Cardiac atrium fibroblast (primary cell): ENCODE results near the gene SIAH1. TPM values are rescaled to one million over a fixed set of nuclear protein-coding genes. Genes with fewer than 3 reads are reported as not detected.

Experiments
- total RNA-seq: library from RNA; depleted of rRNA; stranded (reverse); fragments of >200 nt; gene quantifications from 2 replicates; pipeline ENCODE4 v1.2.3, GENCODE V29; 2015

The SIAH1 gene
- 13.4 and 20.9 TPM in 2 replicates for total RNA-seq

GRCh38 chr16:48385253-48386150, at the start of gene SIAH1:
Gene SIAH1, minus strand, starts transcription at chr16:48385413. Its CDS starts 22,985 bp downstream, at chr16:48362428.

Other genes with a start within 250 kb of the SIAH1 start
- gene ABCC12, start 229.4 kb downstream of the SIAH1 start, total RNA-seq: not detected in 2 replicates
- gene LONP2, start 141.1 kb downstream of the SIAH1 start, total RNA-seq: 28.2 and 40.0 TPM in 2 replicates
- not detected in 2 replicates for gene ABCC11, start 137.9 kb downstream of the SIAH1 start, total RNA-seq
- 20.0 and 21.1 TPM in 2 replicates for gene N4BP1, start 224.8 kb upstream of the SIAH1 start, total RNA-seq